EL (cell line): ENCODE data around the gene OR4D2.
"Not testable (repeated sequence)": the region's sequence is repeated elsewhere in the genome, so short reads cannot be mapped to it uniquely, and the experiment has no call there.

Experiments used
- DNase-seq: peaks from one replicate; pipeline ENCODE4 v3.0.0-alpha.2; 2016

OR4D2 gene

DNA sequence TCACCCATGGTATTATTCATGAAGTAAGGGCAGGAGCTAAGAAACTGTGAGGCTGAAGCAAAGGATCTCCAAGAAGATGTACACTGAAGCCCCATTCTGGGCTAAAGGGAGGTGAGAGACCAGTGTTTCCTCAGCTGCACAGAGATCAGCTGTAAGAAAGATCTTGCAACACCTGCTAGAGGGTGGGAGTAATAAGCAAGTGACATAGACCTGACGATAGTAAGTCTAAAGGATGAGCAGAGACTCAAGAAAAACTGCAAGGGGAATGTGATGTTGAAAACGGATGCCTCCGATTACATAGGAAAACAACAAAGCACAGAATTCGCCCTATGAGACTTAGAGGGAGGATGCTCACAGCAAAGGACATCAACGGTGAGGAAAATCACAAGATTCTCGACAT, at the start of gene OR4D2:
Gene OR4D2, plus strand, starts transcription at position 301 of the 400 bp plus-strand sequence. CDS start 2,674 bp downstream, outside the sequence.
- DNase-seq = no peak

DNA sequence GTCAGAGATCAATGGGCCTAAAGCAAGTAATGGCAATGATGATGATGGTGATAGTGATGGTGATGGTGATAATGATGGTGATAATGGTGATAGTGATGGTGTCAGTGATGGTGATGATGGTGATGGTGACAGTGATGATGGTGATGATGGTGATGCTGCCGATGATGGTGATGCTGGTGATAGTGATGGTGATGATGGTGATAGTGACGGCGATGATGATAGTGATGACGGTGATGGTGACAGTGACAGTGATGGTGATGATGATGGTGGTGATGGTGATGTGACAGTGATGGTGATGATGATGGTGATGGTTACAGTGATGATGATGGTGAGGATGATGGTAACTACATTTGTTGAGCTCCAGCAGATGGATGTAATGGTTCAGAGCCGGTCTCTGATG, 49.4 kb upstream of the OR4D2 start:
- no peak for DNase-seq

DNA sequence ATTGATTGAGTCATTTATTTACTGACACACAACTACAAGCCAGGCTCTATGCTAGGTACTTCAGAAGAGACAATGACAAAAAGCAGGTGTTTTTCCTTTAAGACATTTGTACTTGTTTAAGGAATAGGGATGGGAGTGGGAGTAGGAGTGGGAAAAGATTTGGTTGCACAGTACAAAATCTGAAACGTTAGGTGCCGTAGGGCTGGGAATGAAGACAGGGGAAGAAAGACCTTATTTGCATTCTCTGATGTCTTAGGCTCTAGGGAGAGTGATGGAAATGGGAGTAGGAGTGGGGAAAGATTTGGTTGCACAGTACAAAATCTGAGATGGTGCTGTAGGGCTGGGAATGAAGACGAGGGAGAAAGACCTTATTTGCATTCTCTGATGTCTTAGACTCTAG, 47.3 kb upstream of the OR4D2 start:
- no peak for DNase-seq

DNA sequence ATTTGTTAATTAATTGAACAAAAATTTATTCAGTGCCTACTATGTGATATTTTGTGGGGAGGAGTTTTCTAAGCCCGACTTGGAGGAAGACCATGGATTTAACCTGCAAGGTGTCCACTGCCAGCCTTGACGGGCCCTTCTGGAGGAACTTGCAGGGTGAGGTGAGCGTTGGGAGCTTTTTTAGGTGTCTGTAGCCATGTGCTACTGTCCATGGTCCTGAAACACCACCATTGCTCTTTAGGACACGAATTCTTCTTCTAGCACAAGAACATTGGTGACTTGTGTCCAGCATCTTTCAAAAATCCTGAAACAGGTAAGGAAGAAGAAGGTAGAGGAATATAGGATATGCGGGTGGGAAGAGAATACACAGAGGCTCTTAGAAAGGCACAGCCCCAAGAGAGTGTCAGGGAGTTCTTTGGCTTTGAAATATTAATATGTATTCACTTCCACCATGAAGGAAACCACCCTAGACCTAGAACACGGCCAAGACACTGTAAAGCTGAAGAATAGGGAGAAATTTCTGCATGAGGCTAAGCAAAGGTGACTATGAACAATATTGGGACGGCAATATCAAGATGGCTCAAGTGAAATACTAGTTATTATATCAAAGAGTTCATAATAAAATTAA, 46.5 kb upstream of the OR4D2 start:
- DNase-seq = peak; percentile 43

DNA sequence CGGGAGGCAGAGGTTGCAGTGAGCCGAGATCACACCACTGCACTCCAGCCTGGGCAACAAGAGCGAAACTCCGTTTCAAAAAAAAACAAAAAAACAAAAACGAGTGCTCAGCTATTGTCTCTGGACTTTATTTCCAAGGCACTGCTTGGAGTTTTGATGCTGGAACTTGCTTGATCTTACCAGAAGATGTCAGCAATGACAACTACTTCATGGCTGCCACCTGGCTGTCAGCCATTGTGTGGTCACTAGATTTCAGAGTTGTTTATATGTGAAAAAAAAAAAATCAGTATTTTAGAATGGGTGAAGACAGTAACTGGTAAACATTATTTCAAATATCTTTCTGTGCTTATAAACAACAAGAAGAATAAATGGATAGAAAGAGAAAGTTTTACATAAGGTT, 44.9 kb upstream of the OR4D2 start:
- DNase-seq = peak; percentile 32

DNA sequence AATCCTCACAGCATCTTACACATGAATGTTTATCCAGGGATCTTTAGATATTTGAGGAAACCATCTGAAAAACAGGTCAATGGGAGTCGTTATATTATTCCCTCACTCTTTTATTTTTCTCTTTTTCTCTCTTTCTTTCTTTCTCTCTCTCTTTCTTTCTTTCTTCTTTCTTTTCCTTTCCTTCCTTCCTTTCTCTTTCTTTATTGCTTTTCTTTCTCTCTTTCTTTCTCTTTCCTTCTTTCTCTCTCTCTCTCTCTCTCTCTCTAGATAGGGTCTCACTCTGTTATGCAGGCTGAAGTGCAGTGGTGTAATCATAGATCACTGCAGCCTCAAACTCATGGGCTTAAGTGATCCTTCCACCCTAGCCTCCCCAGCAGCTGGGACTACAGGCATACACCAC, 38.9 kb upstream of the OR4D2 start:
- DNase-seq = no peak

DNA sequence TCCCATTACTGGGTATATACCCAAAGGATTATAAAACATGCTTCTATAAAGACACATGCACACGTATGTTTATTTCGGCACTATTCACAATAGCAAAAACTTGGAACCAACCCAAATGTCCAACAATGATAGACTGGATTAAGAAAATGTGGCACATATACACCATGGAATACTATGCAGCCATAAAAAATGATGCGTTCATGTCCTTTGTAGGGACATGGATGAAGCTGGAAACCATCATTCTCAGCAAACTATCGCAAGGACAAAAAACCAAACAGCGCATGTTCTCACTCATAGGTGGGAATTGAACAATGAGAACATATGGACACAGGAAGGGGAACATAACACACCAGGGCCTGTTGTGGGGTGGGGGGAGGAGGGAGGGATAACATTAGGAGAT, 34.1 kb upstream of the OR4D2 start:
- not testable (repeated sequence) for DNase-seq

DNA sequence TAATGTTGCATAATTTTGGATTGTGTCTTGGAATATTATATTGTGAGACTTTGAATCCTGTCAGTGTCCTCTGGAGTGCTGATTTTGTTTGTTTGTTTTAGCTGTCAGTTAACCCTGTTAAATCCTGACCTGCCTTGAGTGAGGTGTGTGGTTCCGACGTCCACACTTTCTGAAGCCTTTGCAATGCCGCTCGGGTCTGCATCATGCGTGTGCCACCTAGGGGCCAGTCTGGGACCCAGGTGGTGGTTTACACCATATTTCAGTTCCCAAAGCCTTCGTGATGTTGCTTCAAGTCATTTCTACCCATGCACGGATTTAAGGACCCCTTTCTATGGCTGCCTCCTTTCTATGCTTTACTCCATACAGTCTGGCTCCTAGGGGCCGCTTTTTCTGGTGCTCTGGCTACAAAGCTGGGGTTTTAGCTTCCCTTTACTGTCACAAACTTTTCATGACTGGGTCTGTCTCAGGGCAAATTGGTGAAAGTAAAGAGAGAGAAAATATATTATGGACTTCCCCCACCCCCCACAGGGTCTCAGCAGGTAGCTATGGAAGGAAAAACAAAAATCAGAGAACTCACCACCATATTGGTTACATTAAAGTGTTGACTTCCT, 30.0 kb upstream of the OR4D2 start:
- no peak for DNase-seq

DNA sequence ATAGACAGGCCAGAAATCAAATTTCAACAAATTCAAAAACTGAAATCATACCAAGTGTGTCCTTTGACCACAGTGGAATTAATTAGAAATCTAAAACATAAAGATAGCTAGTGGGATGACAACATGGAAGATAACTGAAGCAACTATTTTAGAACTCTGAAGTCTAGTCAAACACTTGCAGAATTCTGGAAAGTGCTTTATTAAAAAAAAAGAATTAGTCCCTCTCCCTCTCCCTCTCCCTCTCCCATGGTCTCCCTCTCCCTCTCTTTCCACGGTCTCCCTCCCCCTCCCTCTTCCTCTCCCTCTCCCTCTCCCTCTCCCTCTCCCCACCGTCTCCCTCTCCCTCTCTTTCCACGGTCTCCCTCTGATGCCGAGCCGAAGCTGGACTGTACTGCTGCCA, 25.3 kb upstream of the OR4D2 start:
- no peak for DNase-seq

DNA sequence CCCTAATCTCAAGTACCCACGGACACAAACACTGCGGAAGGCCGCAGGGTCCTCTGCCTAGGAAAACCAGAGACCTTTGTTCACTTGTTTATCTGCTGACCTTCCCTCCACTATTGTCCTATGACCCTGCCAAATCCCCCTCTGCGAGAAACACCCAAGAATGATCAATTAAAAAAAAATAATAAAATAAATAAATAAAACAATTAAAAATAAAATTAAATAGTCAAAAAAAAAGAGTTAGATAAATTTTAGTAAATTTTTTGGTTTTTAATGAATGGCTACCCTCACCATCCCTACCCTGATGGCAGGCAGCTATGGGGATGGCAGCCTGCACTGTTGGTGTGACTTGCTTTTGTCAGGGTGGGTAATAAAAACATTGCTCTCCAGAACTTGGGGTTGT, 23.4 kb upstream of the OR4D2 start:
- DNase-seq = not testable (repeated sequence)

DNA sequence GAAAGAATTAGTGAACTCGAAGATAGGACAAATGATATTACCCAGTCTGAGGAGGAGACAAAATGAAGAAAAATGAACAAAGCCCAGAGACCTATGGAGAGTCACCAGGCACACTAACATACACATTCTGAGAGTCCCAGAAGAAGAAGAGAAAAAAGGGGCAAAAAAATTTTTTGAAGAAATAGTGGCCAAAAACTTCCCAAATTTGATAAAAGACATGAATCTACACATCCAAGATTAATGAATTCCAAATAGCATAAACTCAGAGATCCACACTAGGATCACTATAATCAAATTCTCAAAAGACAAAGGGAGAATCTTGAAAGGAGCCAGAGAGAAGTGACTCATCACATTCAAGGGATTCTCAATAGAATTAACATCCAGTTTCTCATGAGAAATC, 22.0 kb upstream of the OR4D2 start:
- DNase-seq = no peak

DNA sequence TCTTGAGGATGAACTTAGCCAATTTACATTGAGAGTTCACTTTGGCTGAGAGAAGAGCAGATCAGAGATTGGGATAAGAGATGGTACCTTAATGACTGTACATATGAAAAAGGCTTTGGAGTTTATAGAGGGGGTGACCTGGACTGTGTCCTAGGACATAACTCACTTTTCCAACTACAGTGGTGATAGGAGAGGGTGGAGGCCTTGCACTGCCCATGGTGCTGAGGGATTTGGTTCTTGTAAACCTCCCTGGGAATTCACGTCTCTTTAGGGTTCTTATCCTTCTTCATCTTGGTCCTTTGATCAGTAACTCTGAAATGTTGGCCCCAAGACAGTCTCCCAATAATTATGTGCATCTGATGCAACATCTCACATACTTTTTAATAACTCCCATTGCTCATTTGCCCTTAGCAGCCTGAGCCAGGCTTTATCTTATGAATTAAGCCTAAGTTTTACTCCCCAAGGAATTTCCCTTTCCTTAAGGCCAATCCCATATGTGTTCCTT, 18.8 kb upstream of the OR4D2 start, which contains the start of gene OR4D1:
Gene OR4D1, plus strand, starts transcription at position 455 of the 505 bp plus-strand sequence. CDS start 6,770 bp downstream, outside the sequence.
- DNase-seq = no peak

DNA sequence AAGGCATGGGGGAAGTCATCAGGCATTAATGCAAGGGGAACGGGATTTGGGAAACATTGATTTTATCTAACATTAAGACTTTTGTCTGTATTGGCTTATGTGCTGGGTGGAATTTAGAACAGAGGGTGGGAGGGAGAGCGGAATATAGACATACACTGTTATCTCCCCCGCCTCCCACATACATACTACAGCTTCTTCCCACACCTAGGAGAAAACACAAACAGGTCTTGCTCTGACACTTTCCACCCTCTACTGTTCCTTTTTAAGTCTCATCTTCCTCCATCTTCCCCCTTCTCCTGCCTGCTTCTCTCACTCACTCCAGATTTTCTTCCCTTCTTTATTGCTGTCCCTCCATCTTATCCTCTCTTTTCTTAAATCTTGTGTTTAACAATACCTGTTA, 18.2 kb upstream of the OR4D2 start:
- DNase-seq = no peak

DNA sequence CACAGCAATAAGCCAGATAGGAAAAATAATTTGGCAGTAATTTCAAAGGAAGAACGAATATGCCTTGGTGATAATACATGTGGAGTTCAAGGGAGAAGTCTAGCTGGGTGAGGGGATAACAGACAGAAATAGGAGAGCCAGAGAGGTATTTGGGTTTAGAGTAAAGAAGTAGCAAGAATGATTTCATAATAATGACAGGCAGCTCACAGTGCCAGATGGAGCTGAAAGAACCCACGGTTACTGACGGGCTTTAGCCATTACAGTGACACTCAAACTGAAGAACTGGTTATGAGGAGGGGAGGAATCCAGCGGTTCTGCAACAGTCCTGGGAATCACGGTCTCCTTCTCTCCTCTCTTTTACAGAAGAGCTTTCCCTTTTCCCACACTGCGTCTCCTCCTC, 16.4 kb upstream of the OR4D2 start:
- DNase-seq = no peak

DNA sequence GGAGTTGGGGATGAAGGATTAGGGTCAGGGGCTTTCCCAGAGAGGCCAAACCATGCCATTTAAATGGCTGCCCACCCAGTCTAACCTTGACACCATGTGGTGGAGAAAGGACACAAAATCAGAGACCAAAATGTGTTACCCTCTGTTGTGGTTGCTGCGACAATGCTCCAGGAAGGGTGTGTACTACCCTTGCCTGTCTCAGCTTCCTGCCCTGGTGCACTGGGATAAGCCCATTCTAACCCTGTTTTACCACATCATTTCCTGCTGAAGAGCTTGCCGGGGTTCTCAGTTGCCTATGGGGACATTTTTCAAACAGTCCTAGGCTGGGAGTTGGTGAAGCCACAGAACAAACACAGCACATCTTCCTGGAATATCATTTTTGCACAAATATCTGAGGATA, 13.7 kb upstream of the OR4D2 start:
- no peak for DNase-seq

DNA sequence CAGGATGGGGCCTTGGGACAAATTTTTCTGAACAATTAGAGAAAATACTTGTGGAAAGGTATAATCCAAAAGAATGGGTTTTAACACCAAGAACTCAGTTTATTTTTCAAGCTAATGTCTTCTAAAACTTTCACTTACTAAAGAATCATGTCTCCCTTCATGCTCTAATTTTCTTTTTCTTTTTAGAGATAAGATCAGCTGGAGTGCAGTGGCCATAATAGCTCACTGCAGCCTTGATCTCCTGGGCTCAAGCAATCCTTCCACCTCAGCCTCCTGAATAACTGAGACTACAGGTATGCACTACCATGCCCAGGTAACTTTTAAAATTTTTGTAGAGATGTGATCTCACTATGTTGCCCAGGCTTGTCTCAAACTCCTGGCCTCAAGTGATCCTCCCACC, 13.1 kb upstream of the OR4D2 start:
- no peak for DNase-seq

DNA sequence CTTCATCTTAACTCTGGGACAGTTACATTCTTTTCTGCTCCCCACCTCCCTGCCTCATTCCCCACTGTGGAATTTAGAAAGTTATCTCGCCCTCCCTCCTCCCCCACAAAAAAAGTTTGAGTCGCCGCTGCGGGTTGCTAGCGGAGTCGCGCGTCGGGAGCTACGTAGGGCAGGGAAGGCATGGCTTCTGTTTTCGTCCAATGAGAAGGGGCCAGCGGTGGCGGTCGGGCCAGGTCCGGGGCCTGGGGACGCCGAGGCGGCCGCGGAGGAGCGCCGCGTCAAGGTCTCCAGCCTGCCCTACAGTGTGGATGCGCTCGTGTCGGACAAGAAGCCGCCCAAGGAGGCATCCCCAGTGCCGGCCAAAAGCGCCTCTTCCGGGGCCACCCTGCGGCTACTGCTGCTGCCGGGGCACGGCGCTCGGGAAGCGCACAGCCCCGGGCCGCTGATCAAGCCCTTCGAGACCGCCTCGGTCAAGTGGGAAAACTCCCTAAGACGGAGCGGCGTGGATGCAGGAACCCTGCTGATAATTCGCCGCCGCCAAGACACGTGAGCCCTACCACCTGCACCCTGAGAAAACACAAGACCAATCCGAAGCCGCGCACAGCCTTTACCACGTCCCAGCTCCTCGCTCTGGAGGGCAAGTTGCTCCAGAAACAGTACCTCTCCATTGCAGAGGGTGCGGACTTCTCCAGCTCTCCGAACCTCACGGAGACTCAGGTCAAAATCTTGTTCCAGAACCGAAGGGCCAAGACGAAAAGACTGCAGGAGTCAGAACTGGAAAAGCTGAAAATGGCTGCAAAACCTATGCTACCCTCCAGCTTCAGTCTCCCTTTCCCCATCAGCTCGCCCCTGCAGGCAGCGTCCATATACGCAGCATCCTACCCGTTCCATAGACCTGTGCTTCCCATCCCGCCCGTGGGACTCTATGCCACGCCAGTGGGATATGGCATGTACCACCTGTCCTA, 9.7 kb upstream of the OR4D2 start:
- DNase-seq = peak; percentile 5

DNA sequence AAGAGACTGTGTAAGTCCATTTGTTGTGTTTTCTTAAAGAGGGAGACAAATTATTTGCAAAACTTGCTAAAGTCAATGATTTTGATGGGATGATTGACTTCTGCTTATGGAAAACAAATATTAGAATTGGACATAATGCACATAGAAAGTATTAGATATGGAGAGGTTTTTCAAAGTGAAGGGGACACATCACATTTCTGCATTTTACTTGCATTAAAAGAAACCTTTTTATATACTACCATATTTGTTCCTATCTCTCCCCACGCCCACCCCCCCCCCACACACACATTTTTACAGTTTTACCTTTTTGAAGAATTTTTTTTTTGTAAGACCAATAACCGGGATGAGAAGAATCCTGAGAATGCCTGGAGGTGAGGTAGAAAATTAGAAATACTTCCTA, 8.6 kb upstream of the OR4D2 start:
- no peak for DNase-seq

DNA sequence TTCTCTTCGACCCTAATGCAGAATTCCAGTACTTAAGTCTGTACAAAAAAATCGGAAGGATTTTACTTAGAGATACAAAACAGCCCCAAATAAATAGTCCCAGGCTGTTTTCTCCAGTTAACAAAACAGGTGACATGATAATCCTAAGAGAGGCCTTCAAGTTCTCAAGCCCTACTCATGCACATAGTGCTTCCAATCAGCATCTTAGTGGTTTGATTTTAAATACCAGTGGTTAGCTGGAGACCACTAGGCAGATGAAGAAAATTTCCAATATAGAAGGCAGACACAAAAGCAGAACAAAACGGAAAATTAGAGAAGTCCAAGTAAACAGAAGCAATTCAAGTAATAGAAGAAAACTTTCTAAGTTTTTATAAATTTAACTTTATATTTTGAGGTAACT, 5.2 kb upstream of the OR4D2 start:
- no peak for DNase-seq

DNA sequence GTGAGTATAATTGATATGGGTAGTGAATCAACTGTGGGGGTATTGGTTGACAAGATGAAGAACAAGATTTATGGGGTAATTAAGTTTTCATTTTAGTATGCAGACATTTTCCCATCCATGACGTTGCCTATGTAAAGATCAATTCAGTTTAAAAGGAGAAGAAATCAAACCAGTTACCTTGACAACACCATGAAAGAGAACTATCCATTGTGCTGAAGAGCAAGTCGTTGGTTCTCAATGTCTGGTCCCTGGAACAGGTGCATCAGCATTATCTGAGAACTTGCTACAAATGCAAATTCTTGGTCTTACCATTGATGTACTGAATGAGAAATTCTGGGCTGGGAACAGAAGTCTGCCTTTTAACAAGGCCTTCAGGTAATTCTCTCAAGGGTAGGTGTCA, 801 bp upstream of the OR4D2 start:
- no peak for DNase-seq

DNA sequence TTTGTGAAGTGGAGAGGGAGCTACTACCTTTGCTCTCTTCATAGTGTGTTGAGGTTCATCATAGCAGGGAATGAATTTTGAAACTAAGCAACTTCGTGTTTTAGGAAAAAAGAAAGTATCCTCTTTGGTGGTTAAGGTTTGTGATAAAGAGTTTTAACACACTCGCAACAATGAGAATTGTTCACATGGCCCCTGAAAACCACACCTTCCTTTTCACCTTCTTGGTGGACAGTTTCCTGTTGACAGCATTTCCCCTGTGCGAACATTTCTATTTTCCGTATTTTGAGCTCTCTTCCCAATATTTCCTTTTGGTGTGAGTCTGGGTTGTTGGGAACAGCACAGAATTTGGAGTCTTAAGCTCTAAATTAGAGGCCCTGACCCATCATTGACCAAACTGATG, 3.8 kb downstream of the OR4D2 start:
- DNase-seq = no peak

DNA sequence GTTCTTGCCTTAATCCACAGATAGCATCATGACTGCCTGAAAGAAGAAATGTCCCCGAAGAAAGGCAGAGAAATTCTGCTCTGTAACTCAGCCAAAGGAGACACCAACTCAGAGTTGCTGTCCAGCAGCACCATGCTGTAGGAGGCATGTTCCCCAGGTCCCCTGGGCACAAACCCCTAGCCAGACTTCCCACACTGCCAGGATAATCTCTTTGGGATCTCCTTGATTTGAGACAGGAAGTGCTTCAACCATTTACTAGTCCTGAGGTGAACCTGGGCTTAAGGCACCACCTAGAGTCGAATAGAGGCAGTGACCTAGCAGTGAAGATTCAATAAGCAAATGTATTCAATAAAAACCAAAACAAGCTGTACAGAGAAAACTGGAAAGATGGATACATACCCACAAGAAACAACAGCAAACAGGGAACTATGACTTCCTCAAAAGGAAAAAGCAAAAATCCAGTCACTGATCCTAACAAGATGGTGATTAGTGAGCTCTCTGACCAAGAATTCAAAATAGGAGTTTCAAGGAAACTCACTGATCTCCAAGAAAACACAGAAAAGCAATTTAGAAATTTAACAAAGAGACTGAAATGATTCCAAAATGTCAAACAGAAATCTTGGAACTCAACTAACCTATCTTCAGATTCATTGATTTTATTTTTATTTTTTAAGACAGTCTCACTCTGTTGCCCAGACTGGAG, 5.7 kb downstream of the OR4D2 start:
- DNase-seq = peak; percentile 34

DNA sequence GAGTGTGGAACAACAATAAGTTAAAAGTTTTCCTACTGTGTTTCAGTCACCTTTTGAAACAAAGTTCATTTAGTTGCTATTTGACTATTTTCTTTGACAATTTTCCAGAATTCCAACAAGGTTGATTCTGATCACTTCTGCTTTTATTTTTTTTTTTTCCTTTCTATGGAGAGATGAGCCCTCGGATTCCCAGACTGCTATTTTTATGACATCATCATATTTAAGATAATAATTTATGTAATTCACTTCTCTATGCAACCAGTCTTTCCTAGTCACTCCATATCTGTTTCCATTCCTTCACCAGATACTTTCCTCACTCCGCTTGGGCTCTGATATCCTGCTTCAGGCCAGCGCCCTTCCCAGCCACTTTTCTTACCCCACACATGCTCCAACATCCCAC, 8.1 kb downstream of the OR4D2 start:
- no peak for DNase-seq
